ENCODE data around the gene BARX1.

The BARX1 gene

GRCh38 chr9:93902780-93903655, 52.1 kb downstream of the BARX1 start:
- Histone ChIP-seq H3K27ac (no peak overlapping the region), H3K27me3 (ENCODE audit: control insufficient read depth, insufficient read depth, low read length) (no peaks in the 10 kb centered on the region), H3K4me1 (no peaks in the 10 kb centered on the region), H3K36me3 (ENCODE audit: control insufficient read depth, insufficient read depth, low read length) (no peaks in the 10 kb centered on the region), H3K4me2 (ENCODE audit: low read length) (no peak overlapping the region), H3K9me3 (ENCODE audit: control insufficient read depth, low read length) (no peaks in the 10 kb centered on the region), H3K79me2 (no peaks in the 10 kb centered on the region), H3K9ac (no peak overlapping the region), H3K4me3 (ENCODE audit: low read depth, low read length) (no peak overlapping the region), H2AFZ (no peak overlapping the region)
- TF ChIP-seq CTCF (IDR thresholded peaks at IDR 0.05): no peak

- Histone ChIP-seq H2AFZ (no peak overlapping the region), H3K79me2 (no peaks in the 10 kb centered on the region), H3K36me3 (ENCODE audit: control insufficient read depth, insufficient read depth, low read length) (no peaks in the 10 kb centered on the region), H3K4me2 (ENCODE audit: low read length) (no peak overlapping the region), H3K9ac (no peak overlapping the region), H3K4me1 (no peaks in the 10 kb centered on the region), H3K9me3 (ENCODE audit: control insufficient read depth, low read length) (no peaks in the 10 kb centered on the region), H3K4me3 (ENCODE audit: low read depth, low read length) (no peak overlapping the region), H3K27me3 (ENCODE audit: control insufficient read depth, insufficient read depth, low read length) (no peaks in the 10 kb centered on the region), H3K27ac (no peak overlapping the region)
- no peak for TF ChIP-seq CTCF (IDR thresholded peaks at IDR 0.05)
These were observed 52.9 kb downstream of the BARX1 start for GRCh38 chr9:93902051-93902779.

Data from parathyroid adenoma (tissue), 2 donors.